ENCODE measurements around the gene KIAA0232.

- TF ChIP-seq EP300 (IDR thresholded peaks at IDR 0.05) (no peak), POLR2A (IDR thresholded peaks at IDR 0.05) (peak; percentile 69 to 73)
These were observed 819 bp downstream of the KIAA0232 start for GRCh38 chr4:6783111-6783981.

Measured in gastroesophageal sphincter (tissue), 2 donors.